Lower lobe of right lung (tissue), 2 donors: ENCODE data around the gene FBXL16. TPM values are rescaled to one million over a fixed set of nuclear protein-coding genes. Genes with fewer than 3 reads are reported as not detected.

Experiments
- ATAC-seq, 2 donors: fragments of 200-7000 bp; cut with Tn5 transposase; one replicate each; pipeline ENCODE4 v1.9.1; 2020 to 2022; ENCODE audit warnings: mild to moderate bottlenecking in 2 of 2, moderate library complexity in 2 of 2
- DNase-seq: peaks from one replicate; pipeline ENCODE4 v3.0.0-alpha.2; 2020
- H3K27ac ChIP-seq: fragments of 200-600 bp; one replicate; pipeline ENCODE4 v1.8.0; 2022
- H3K27me3 ChIP-seq: fragments of 200-600 bp; one replicate; pipeline ENCODE4 v1.8.0; 2022; ENCODE audit warnings: low read depth
- H3K36me3 ChIP-seq: fragments of 200-600 bp; one replicate; pipeline ENCODE4 v1.8.0; 2022; ENCODE audit warnings: mild to moderate bottlenecking
- H3K4me1 ChIP-seq: fragments of 200-600 bp; one replicate; pipeline ENCODE4 v1.8.0; 2022
- H3K4me3 ChIP-seq: fragments of 200-600 bp; one replicate; pipeline ENCODE4 v1.8.0; 2022; ENCODE audit warnings: mild to moderate bottlenecking
- H3K9me3 ChIP-seq: fragments of 200-600 bp; one replicate; pipeline ENCODE4 v1.8.0; 2022
- intact Hi-C: fragments of 100-400 bp; cut with DNase I; formaldehyde crosslinking; loops from one replicate; pipeline ENCODE4 v1.11.0; 2022
- total RNA-seq: library from RNA; stranded (reverse); fragmentation: NEBNext Ultra II Directional; extraction: Animal tissue kit (Norgen Biotek cat#: 25700); gene quantifications from one replicate; pipeline ENCODE4 v1.2.1, GENCODE V29; 2021
- TF ChIP-seq, protein P1 (sequence below): fragments of 200-600 bp; IDR thresholded peaks from one replicate; pipeline ENCODE4 v1.8.0; 2022; ENCODE audit warnings: antibody characterized with exemption, mild to moderate bottlenecking
- donor health status: DM: no; HTN: yes; CAD: no; lungs with severe emphysema.

The FBXL16 gene
- total RNA-seq, 1 donor from 2014 or later: 11.0 TPM

DNA sequence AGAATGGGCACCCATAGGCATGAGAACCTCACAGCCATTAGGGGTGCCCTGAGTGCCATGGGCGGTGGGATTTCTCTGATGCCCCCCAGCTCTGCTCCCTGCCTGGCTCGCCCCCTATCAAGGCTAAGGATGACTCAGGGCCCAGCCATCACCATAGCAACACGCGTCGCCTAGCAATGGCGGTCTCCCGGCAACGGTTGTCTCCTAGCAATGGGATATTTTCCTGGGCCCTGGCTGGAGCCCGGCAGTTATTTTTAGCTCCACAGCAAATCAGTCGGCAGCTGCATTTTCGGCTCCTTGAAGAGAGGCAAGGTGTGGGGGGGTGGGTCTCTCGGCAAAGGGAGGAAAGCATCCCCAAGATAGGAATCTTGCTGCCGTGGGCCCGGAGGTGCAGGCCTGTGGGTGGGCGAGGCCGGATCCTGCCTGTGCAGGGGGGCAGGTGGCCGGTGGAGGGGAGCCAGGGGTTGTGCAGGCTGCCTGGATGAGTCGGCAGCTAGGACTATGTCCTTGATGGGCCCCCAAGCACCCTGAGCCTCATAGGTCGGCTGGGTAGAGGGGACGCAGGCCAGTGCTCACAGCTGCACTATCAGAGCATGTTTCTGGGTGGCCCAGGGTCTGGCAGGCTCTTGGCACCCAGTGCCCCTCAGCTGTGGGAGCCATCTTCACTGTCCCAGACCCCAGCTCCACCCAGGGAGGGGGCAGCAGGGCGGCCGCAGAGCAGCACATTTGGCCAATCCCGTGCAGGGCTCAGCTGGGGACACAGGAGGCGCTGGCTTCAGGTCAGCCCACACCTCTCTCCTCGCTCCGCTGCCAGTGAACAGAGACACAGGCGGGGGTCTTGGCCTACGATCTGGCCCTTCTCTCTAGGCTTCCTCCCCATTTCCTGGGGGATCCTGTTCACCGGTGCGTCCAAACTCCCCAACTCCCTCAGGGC is 4.2 kb upstream of the FBXL16 start:
- DNase-seq (no peak), ATAC-seq (no peak)
- peaks cover 11% of the 10 kb centered on the region for H3K4me1 ChIP-seq
- H3K9me3 ChIP-seq: no peaks in the 10 kb centered on the region
- intact Hi-C loops: no loop called here
- TF ChIP-seq, protein P1, sequence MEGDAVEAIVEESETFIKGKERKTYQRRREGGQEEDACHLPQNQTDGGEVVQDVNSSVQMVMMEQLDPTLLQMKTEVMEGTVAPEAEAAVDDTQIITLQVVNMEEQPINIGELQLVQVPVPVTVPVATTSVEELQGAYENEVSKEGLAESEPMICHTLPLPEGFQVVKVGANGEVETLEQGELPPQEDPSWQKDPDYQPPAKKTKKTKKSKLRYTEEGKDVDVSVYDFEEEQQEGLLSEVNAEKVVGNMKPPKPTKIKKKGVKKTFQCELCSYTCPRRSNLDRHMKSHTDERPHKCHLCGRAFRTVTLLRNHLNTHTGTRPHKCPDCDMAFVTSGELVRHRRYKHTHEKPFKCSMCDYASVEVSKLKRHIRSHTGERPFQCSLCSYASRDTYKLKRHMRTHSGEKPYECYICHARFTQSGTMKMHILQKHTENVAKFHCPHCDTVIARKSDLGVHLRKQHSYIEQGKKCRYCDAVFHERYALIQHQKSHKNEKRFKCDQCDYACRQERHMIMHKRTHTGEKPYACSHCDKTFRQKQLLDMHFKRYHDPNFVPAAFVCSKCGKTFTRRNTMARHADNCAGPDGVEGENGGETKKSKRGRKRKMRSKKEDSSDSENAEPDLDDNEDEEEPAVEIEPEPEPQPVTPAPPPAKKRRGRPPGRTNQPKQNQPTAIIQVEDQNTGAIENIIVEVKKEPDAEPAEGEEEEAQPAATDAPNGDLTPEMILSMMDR: no peak
- H3K27ac ChIP-seq: no peak overlapping the region
- no peaks in the 10 kb centered on the region for H3K36me3 ChIP-seq
- no peak overlapping the region for H3K4me3 ChIP-seq
- H3K27me3 ChIP-seq: peaks cover 71% of the 10 kb centered on the region

DNA sequence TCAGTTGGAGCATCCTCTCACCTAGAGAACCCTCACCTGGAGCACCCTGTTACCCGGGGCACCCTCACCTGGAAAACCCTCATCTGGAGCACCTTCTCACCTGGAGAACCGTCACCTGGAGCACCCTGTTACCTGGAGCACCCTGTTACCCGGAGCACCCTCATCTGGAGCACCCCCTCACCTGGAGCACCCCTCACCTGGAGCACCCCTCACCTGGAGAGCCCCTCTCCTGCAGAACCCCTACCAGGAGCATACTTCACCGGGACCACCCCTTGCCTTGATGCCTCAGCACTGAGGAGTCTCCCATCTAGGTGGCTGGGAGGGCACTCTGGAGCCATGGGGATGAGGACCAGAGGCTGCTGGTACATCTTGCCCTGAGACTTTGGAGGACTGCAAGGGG is 3.4 kb upstream of the FBXL16 start:
- TF ChIP-seq, protein P1: no peak
- no peak for ATAC-seq
- H3K27me3 ChIP-seq: peaks cover 79% of the 10 kb centered on the region
- H3K9me3 ChIP-seq: no peaks in the 10 kb centered on the region
- H3K4me3 ChIP-seq: no peak overlapping the region
- no peak for DNase-seq
- H3K4me1 ChIP-seq: peaks cover 5% of the 10 kb centered on the region
- H3K27ac ChIP-seq: no peak overlapping the region
- intact Hi-C loops: no loop called here
- H3K36me3 ChIP-seq: no peaks in the 10 kb centered on the region

DNA sequence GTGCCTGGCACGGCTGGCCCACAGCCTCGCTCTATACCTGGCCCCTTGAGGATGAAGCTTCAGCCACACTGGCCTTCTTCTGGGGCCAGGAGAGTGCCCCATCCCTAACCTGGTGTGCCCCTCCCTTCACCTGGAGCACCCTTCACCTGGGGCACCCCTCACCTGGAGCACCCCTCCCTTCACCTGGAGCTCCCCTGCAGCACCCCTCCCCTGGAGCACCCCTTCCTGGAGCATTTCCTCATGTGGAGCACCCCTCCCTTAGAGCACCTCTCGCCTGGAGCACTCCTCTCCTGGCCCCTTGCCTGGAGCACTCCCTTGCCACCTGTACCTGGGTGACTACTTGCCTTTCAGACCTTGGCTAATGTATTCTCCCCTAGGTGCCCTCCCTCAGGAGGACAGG is 2.4 kb upstream of the FBXL16 start:
- Histone ChIP-seq H3K4me1 (peaks cover 5% of the 10 kb centered on the region), H3K36me3 (no peaks in the 10 kb centered on the region), H3K9me3 (no peaks in the 10 kb centered on the region), H3K4me3 (no peak overlapping the region), H3K27ac (no peak overlapping the region), H3K27me3 (peaks cover 84% of the 10 kb centered on the region)
- TF ChIP-seq, protein P1: no peak
- DNase-seq (no peak), ATAC-seq (no peak)
- intact Hi-C loops: no loop called here

DNA sequence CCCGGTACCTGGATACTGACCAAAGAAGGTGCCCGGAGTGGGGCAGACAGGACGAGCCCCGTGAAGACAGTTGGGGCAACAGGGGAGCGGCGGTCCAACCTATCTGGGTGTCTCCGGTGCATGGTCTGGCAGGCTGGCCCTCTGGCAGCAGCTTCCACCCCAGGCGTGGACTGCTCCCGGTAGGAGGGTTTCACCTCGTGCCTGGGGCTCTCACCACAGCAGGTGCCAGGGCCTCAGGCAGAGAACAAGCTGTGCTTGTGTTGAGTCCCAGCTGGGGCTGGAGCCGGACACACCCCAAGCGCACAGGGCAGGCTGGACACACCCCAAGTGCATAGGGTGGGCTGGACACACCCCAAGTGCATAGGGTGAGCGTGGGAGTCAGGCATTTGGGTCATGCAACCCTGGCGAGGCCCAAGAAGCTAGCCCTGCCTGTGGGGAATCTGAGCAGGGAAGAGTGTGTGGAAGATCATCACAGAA is 1.5 kb upstream of the FBXL16 start:
- Histone ChIP-seq H3K27ac (no peak overlapping the region), H3K4me1 (peaks cover 5% of the 10 kb centered on the region), H3K9me3 (no peaks in the 10 kb centered on the region), H3K36me3 (no peaks in the 10 kb centered on the region), H3K4me3 (no peak overlapping the region), H3K27me3 (peaks cover 91% of the 10 kb centered on the region)
- ATAC-seq (no peak), DNase-seq (no peak)
- TF ChIP-seq, protein P1: no peak
- intact Hi-C loops: no loop called here

DNA sequence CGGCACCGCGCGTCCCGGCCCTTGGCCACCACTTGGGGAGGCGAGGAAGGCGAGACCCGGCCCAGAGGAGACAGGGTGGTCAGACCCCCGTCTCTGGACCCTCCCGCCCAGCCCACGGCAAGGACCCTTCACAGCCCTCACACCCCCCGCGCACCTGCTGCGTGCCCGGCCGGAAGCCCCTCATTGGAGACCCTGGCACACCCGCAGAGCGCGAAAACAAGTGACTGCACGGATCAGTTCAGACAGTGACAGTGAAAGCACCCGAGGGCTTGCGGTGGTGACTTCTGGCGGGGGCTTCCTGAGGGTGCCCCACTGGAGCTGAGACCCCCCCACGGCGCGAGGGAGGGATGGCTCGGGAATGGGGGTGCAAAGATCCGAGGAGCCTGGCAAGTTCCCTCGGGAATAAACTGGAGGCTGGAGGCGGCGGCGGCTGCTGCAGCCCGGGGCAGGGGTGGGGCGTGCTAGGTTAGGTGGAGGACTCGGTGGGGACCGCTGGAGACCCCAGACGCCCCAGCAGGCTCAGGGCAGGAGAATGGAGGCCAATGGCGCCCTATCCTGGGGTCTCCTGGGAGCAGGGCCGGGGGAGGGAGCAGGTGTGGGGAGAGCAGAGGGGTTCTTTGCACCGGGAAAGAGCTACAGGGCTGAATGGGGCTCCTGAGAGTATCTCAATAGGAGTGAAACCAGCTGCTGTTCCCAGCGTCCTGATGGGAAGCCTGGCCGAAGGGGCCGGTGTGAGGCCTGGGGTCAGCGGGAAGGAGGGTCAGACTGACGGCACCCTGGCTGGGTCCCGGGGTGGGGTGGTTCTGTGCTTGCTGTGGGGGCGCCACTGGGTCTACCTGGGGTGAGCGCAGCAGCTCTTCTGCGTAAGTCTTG is 824 bp upstream of the FBXL16 start:
- Histone ChIP-seq H3K36me3 (no peaks in the 10 kb centered on the region), H3K27me3 (peaks cover 91% of the 10 kb centered on the region), H3K4me1 (peaks cover 5% of the 10 kb centered on the region), H3K9me3 (no peaks in the 10 kb centered on the region), H3K4me3 (no peak overlapping the region), H3K27ac (no peak overlapping the region)
- intact Hi-C loops: no loop called here
- ATAC-seq (no peak), DNase-seq (no peak)
- TF ChIP-seq, protein P1: no peak
